ENCODE data around the gene SLC4A2.

- no peak for TF ChIP-seq REST (IDR thresholded peaks at IDR 0.05)
- TF ChIP-seq CTCF (IDR thresholded peaks at IDR 0.05; ENCODE audit: low read depth, low read length, missing input control) = no peak
- no peak for TF ChIP-seq EGR1 (IDR thresholded peaks at IDR 0.05; ENCODE audit: low read depth in 2 of 2)
- TF ChIP-seq GABPA (IDR thresholded peaks at IDR 0.05 in 1 of 2, conservative IDR thresholded peaks at IDR 0.05 in 1 of 2) = no peak
- no peak for TF ChIP-seq FOXA1 (IDR thresholded peaks at IDR 0.05)
- TF ChIP-seq RXRA (IDR thresholded peaks at IDR 0.05) = no peak
- TF ChIP-seq MAX (IDR thresholded peaks at IDR 0.05) = no peak
- no peak for TF ChIP-seq HNF4G (IDR thresholded peaks at IDR 0.05)
- no peak for TF ChIP-seq FOXA2 (IDR thresholded peaks at IDR 0.05)
These were observed 6.3 kb upstream of the SLC4A2 start for GRCh38 chr7:151053096-151053495.
